ENCODE results near the gene CRISPLD2.

- TF ChIP-seq POLR2AphosphoS5 (IDR thresholded peaks at IDR 0.05; ENCODE audit: low read depth) = no peak
- no peak for TF ChIP-seq CTCF (IDR thresholded peaks at IDR 0.05; ENCODE audit: insufficient read depth, low read length)
Measured at GRCh38 chr16:84885342-84885910, 65.6 kb downstream of the CRISPLD2 start.

Data from HL-60 (cell line).